Esophagus muscularis mucosa (tissue), 4 donors: ENCODE data around the gene ZNF692. TPM values are rescaled to one million over a fixed set of nuclear protein-coding genes. Genes with fewer than 3 reads are reported as not detected.

Experiments
- DNase-seq: peaks from one replicate; pipeline ENCODE4 v3.0.0-alpha.2; 2017; ENCODE audit errors: extremely low spot score
- H3K27ac ChIP-seq, 4 donors: fragments of 200-600 bp; sonication (generic); replicated peaks in 1 of 4; 1 replicate in 3 of 4; 2 replicates in 1 of 4; pipeline ENCODE4 v1.5.1; 2016 to 2019; ENCODE audit warnings: mild to moderate bottlenecking in 1 of 4
- H3K27me3 ChIP-seq, 4 donors: fragments of 200-600 bp; sonication (generic); one replicate each; pipeline versions ENCODE4 v1.5.1 to v1.6.0; 2016 to 2019
- H3K36me3 ChIP-seq, 4 donors: fragments of 200-600 bp; sonication (generic); one replicate each; pipeline ENCODE4 v1.5.1; 2016 to 2019
- H3K4me1 ChIP-seq, 4 donors: fragments of 200-600 bp; sonication (generic); one replicate each; pipeline ENCODE4 v1.5.1; 2016 to 2019
- H3K4me3 ChIP-seq, 4 donors: fragments of 200-600 bp; sonication (generic); 1 replicate in 2 of 4; 2 replicates in 2 of 4; pipeline ENCODE4 v1.5.1; 2016 to 2019; ENCODE audit warnings: mild to moderate bottlenecking in 4 of 4, moderate library complexity in 1 of 4
- H3K9me3 ChIP-seq, 4 donors: fragments of 200-600 bp; sonication (generic); 1 replicate in 3 of 4; 2 replicates in 1 of 4; pipeline ENCODE4 v1.5.1; 2016 to 2019
- CTCF ChIP-seq, 3 experiments: fragments of 200-600 bp in 2 of 3; fragments of 450-650 bp in 1 of 3; sonication (generic) in 2 of 3; IDR thresholded peaks; one replicate each; pipeline ENCODE4 v1.5.1; 2017 to 2019; ENCODE audit warnings: antibody characterized with exemption in 3 of 3, mild to moderate bottlenecking in 2 of 3, moderate library complexity in 1 of 3
- EP300 ChIP-seq: sonication (generic); formaldehyde crosslinking; IDR thresholded peaks from one replicate; pipeline ENCODE4 v1.6.1; 2017; ENCODE audit warnings: antibody characterized with exemption
- POLR2A ChIP-seq: fragments of 450-650 bp; IDR thresholded peaks from one replicate; pipeline ENCODE4 v1.6.1; 2017; ENCODE audit warnings: antibody characterized with exemption, moderate library complexity, mild to moderate bottlenecking, low read depth
- POLR2AphosphoS5 ChIP-seq, 2 donors: sonication (generic); formaldehyde crosslinking; IDR thresholded peaks; one replicate each; pipeline ENCODE4 v1.6.1; 2017; ENCODE audit warnings: antibody characterized with exemption in 2 of 2
- WGBS: methylation state at CpG from one replicate; pipeline ENCODE4 v1.1.5; 2018; 5-methylcytosine and 5-hydroxymethylcytosine counted together
- intact Hi-C: fragments of 100-400 bp; cut with DNase I; formaldehyde crosslinking; loops from one replicate; pipeline ENCODE4 v1.15.1; 2023
- total RNA-seq, 4 donors: library from RNA; depleted of rRNA; stranded (reverse); fragments of >200 nt; gene quantifications; one replicate each; pipeline versions ENCODE4 v1.1.0 to v1.2.1, GENCODE V29; 2016

The ZNF692 gene
- total RNA-seq, 4 donors from 2014 or later: 19.4 to 37.3 (median 30.5) TPM

GRCh38 chr1:248842781-248843331 is 16.0 kb downstream of the ZNF692 start:
- intact Hi-C loops: no loop called here
- peak overlapping the region; percentile 70 to 74 (median 71) for H3K27ac ChIP-seq
- TF ChIP-seq POLR2AphosphoS5 (IDR thresholded peaks at IDR 0.05) (no peak), CTCF (IDR thresholded peaks at IDR 0.05) (no peak), POLR2A (no peak), EP300 (no peak)
- H3K36me3 ChIP-seq: peaks cover 25 to 41% (median 36%) of the 10 kb centered on the region in 4 donors
- H3K4me3 ChIP-seq: no peak overlapping the region
- H3K4me1 ChIP-seq: peaks cover 44 to 47% (median 46%) of the 10 kb centered on the region in 4 donors
- no peaks in the 10 kb centered on the region for H3K9me3 ChIP-seq
- no peak for DNase-seq
- 92% methylated on average over 4 of the region's 8 CpGs for WGBS
- H3K27me3 ChIP-seq: no peaks in the 10 kb centered on the region

- Histone ChIP-seq H3K36me3 (peaks cover 15 to 31% (median 26%) of the 10 kb centered on the region in 4 donors), H3K27me3 (no peaks in the 10 kb centered on the region), H3K4me3 (peak overlapping the region in 2 of 4 donors; percentile 11 to 14), H3K9me3 (no peaks in the 10 kb centered on the region), H3K27ac (peak overlapping the region; percentile 70 to 74 (median 71)), H3K4me1 (peaks cover 52 to 56% (median 53%) of the 10 kb centered on the region in 4 donors)
- peak; percentile 56 to 73 (median 64) for TF ChIP-seq CTCF (IDR thresholded peaks at IDR 0.05)
- peak in 1 of 2 donors; percentile 56 for TF ChIP-seq POLR2AphosphoS5 (IDR thresholded peaks at IDR 0.05)
- no peak for TF ChIP-seq POLR2A
- WGBS: 28% methylated on average over 12 of the region's 12 CpGs
- DNase-seq: no peak
- intact Hi-C loops: no loop called here
Measured at GRCh38 chr1:248841702-248842395, 17.0 kb downstream of the ZNF692 start.

GRCh38 chr1:248840946-248841345 is 17.9 kb downstream of the ZNF692 start:
- Histone ChIP-seq H3K27me3 (no peaks in the 10 kb centered on the region), H3K4me1 (peaks cover 52 to 56% (median 54%) of the 10 kb centered on the region in 4 donors), H3K4me3 (no peak overlapping the region), H3K27ac (peak overlapping the region; percentile 70 to 74 (median 71)), H3K36me3 (peaks cover 6 to 22% (median 17%) of the 10 kb centered on the region in 4 donors), H3K9me3 (no peaks in the 10 kb centered on the region)
- DNase-seq: no peak
- intact Hi-C loops: no loop called here
- WGBS: 90% methylated on average over 4 of the region's 4 CpGs
- TF ChIP-seq POLR2AphosphoS5 (IDR thresholded peaks at IDR 0.05) (no peak), POLR2A (no peak), CTCF (IDR thresholded peaks at IDR 0.05) (no peak), EP300 (no peak)

GRCh38 chr1:248839168-248839555 is 19.7 kb downstream of the ZNF692 start:
- peak overlapping the region; percentile 87 to 94 (median 94) for H3K4me3 ChIP-seq
- TF ChIP-seq EP300: no peak
- no peak for TF ChIP-seq POLR2A
- TF ChIP-seq POLR2AphosphoS5 (IDR thresholded peaks at IDR 0.05): no peak
- TF ChIP-seq CTCF (IDR thresholded peaks at IDR 0.05): no peak
- intact Hi-C loops: no loop called here
- H3K27me3 ChIP-seq: peaks cover 0 to 10% (median 0%) of the 10 kb centered on the region in 4 donors
- H3K4me1 ChIP-seq: peaks cover 52 to 56% (median 54%) of the 10 kb centered on the region in 4 donors
- H3K9me3 ChIP-seq: no peaks in the 10 kb centered on the region
- WGBS: 17% methylated on average over 10 of the region's 10 CpGs
- H3K27ac ChIP-seq: peak overlapping the region; percentile 98 to 100 (median 100)
- H3K36me3 ChIP-seq: peaks cover 0 to 4% (median under 1%) of the 10 kb centered on the region in 4 donors
- DNase-seq: no peak
